K562 (cell line): ENCODE data around the gene PTGR1. TPM values are rescaled to one million over a fixed set of nuclear protein-coding genes. Genes with fewer than 3 reads are reported as not detected.

Source experiments
- ATAC-seq: fragments of 200-7000 bp; cut with Tn5 transposase; 3 replicates; pipeline ENCODE4 v1.9.1; 2020; ENCODE audit warnings: moderate library complexity
- BruUV-seq: library from RNA; stranded (reverse); fragments of 400-500 nt; replicated peaks from 2 replicates; lab custom pipeline; 2021; lab: Mats Ljungman, UMichigan
- CTCF ChIA-PET: fragments of 300-600 bp; formaldehyde crosslinking; extraction: SDS; loops from one replicate; lab custom pipeline; 2021; ENCODE audit warnings: low intra/inter-chr PET ratio; lab: Yijun Ruan, JAX
- POLR2A ChIA-PET: fragments of 300-600, 350-650 bp; sonication (Branson Sonifier 250); formaldehyde crosslinking; extraction: SDS; loops from one replicate; lab custom pipeline; 2021; ENCODE audit warnings: antibody characterized with exemption, inconsistent platforms; lab: Yijun Ruan, JAX
- DNase-seq, 4 experiments: peaks; one replicate each; pipeline versions ENCODE4 v3.0.0 to v3.0.0-alpha.2; 2011 to 2018; ENCODE audit warnings: low spot score in 3 of 4, mixed read lengths in 3 of 4; ENCODE audit errors: extremely low read depth in 1 of 4
- FAIRE-seq: peaks from 2 replicates; lab custom pipeline; 2011; peaks lifted over from hg19 to GRCh38; lab: Jason Lieb, UNC
- H2AFZ ChIP-seq: 2 replicates; pipeline ENCODE4 v1.6.0; 2011; ENCODE audit warnings: low read depth, low read length, control low read depth, inconsistent platforms
- H3K27ac ChIP-seq: fragments of 200-600 bp; 3 replicates; pipeline ENCODE4 v1.8.0; 2011; ENCODE audit warnings: low read depth, mild to moderate bottlenecking, control low read depth, inconsistent platforms, low read length, moderate library complexity, mixed read lengths; ENCODE audit errors: extremely low read depth
- H3K27me3 ChIP-seq, 2 experiments: fragments of 300-600 bp in 1 of 2; 2 replicates in 1 of 2; 3 replicates in 1 of 2; pipeline versions ENCODE4 v1.6.0 to v1.8.0; 2011; ENCODE audit warnings: inconsistent platforms in 2 of 2, low read length in 2 of 2, mild to moderate bottlenecking in 1 of 2, mixed read lengths in 1 of 2, moderate library complexity in 1 of 2; ENCODE audit not compliant: control insufficient read depth in 2 of 2, insufficient read depth in 2 of 2
- H3K36me3 ChIP-seq: fragments of 300-600 bp; 3 replicates; pipeline ENCODE4 v1.8.0; 2011; ENCODE audit warnings: mild to moderate bottlenecking, low read length, inconsistent platforms; ENCODE audit not compliant: control insufficient read depth, insufficient read depth
- H3K4me1 ChIP-seq, 2 experiments: fragments of 200-600 bp in 1 of 2; replicated peaks in 1 of 2; 2 replicates in 1 of 2; 3 replicates in 1 of 2; pipeline versions ENCODE4 v1.5.1 to v1.8.0; 2011; ENCODE audit warnings: inconsistent platforms in 2 of 2, low read length in 2 of 2, mild to moderate bottlenecking in 1 of 2, mixed read lengths in 1 of 2, moderate library complexity in 1 of 2; ENCODE audit not compliant: control insufficient read depth in 2 of 2, insufficient read depth in 2 of 2
- H3K4me2 ChIP-seq: 2 replicates; pipeline ENCODE4 v1.6.1; 2011; ENCODE audit warnings: low read length, control low read depth, inconsistent platforms, mixed read lengths; ENCODE audit not compliant: insufficient read depth
- H3K4me3 ChIP-seq: fragments of 200-600 bp; sonication (generic), shearing (Covaris generic); 2 replicates; pipeline ENCODE4 v1.5.1; 2016; ENCODE audit warnings: control low read depth, inconsistent platforms
- H3K79me2 ChIP-seq: fragments of 200-600 bp; 3 replicates; pipeline ENCODE4 v1.8.0; 2011; ENCODE audit warnings: low read length, inconsistent platforms; ENCODE audit not compliant: control insufficient read depth, insufficient read depth
- H3K9ac ChIP-seq, 2 experiments: 2 replicates each; pipeline versions ENCODE4 v1.6.0 to v1.6.1; 2011; ENCODE audit warnings: low read depth in 2 of 2, low read length in 2 of 2, control low read depth in 1 of 2, inconsistent platforms in 1 of 2, mild to moderate bottlenecking in 1 of 2, mixed read lengths in 1 of 2; ENCODE audit not compliant: insufficient read depth in 1 of 2
- H3K9me1 ChIP-seq: one replicate; pipeline ENCODE4 v1.6.0; 2011; ENCODE audit warnings: inconsistent platforms, mild to moderate bottlenecking, low read length, moderate library complexity; ENCODE audit not compliant: control insufficient read depth, insufficient read depth
- H3K9me3 ChIP-seq: replicated peaks from 2 replicates; pipeline ENCODE4 v1.5.1; 2011; ENCODE audit warnings: low read depth, low read length, inconsistent platforms; ENCODE audit not compliant: control insufficient read depth, insufficient read depth
- H4K20me1 ChIP-seq: replicated peaks from 2 replicates; pipeline ENCODE4 v1.6.1; 2011; ENCODE audit warnings: low read length, inconsistent platforms, mixed read lengths; ENCODE audit not compliant: control insufficient read depth, insufficient read depth
- CBX3 ChIP-seq, 2 experiments: IDR thresholded peaks; 1 replicate in 1 of 2; 2 replicates in 1 of 2; pipeline ENCODE4 v1.6.1; 2012; ENCODE audit warnings: inconsistent platforms in 2 of 2, low read length in 2 of 2, borderline replicate concordance in 1 of 2, control low read depth in 1 of 2
- CTBP1 ChIP-seq: fragments of 450-650 bp; IDR thresholded peaks from 2 replicates; pipeline ENCODE4 v1.6.1; 2016; ENCODE audit warnings: borderline replicate concordance
- EWSR1 ChIP-seq: fragments of 450-650 bp; IDR thresholded peaks from 2 replicates; pipeline ENCODE4 v1.6.1; 2018; ENCODE audit warnings: borderline replicate concordance, mild to moderate bottlenecking, low read depth, moderate library complexity; ENCODE audit not compliant: partially characterized antibody
- KDM1A ChIP-seq, 2 experiments: fragments of 450-650 bp; IDR thresholded peaks; 2 replicates each; pipeline ENCODE4 v1.6.1; 2016; ENCODE audit warnings: mild to moderate bottlenecking in 2 of 2
- MTA2 ChIP-seq: fragments of 450-650 bp; IDR thresholded peaks from 2 replicates; pipeline ENCODE4 v1.6.1; 2016; ENCODE audit warnings: low read depth
- MXD1 ChIP-seq: fragments of 250-450 bp; sonication (Bioruptor Pico); IDR thresholded peaks from 2 replicates; pipeline ENCODE4 v1.8.0; 2021; ENCODE audit warnings: borderline replicate concordance, mild to moderate bottlenecking, moderate library complexity; ENCODE audit not compliant: poor library complexity, severe bottlenecking
- NFYB ChIP-seq: IDR thresholded peaks from 2 replicates; pipeline ENCODE4 v1.6.1; 2011; ENCODE audit warnings: mild to moderate bottlenecking, moderate library complexity; ENCODE audit not compliant: insufficient read length; ENCODE audit errors: extremely low read depth
- PTTG1 ChIP-seq: fragments of 450-650 bp; IDR thresholded peaks from 2 replicates; pipeline ENCODE4 v1.6.1; 2016; ENCODE audit warnings: low read depth, mild to moderate bottlenecking, missing genetic modification characterization, missing compliant biosample characterization
- PYGO2 ChIP-seq: fragments of 450-650 bp; IDR thresholded peaks from 2 replicates; pipeline ENCODE4 v1.6.1; 2016; ENCODE audit warnings: mild to moderate bottlenecking, missing genetic modification characterization, moderate library complexity, missing compliant biosample characterization
- RCOR1 ChIP-seq, 2 experiments: IDR thresholded peaks; 2 replicates each; pipeline ENCODE4 v1.6.1; 2012; ENCODE audit warnings: low read depth in 2 of 2, low read length in 2 of 2, borderline replicate concordance in 1 of 2, improper control_type of control experiment in 1 of 2
- SMARCA4 ChIP-seq: fragments of 450-650 bp; IDR thresholded peaks from 2 replicates; pipeline ENCODE4 v1.6.1; 2016
- TRIM24 ChIP-seq, 2 experiments: fragments of 450-650 bp; IDR thresholded peaks; 2 replicates each; pipeline ENCODE4 v1.6.1; 2016
- ZFP91 ChIP-seq: sonication (generic); formaldehyde crosslinking; IDR thresholded peaks from 2 replicates; pipeline ENCODE4 v1.8.0; 2022; ENCODE audit warnings: mild to moderate bottlenecking, missing genetic modification reagents
- WGBS: fragments of 100-300 bp; shearing (Covaris generic); methylation state at CpG from one replicate; pipeline ENCODE4 v1.1.6; 2016; ENCODE audit warnings: low coverage, mixed read lengths; ENCODE audit not compliant: insufficient coverage; ENCODE audit errors: missing lambda C conversion rate; 5-methylcytosine and 5-hydroxymethylcytosine counted together
- in situ Hi-C: fragments of 300-500 bp; cut with MboI; formaldehyde crosslinking; loops from 4 replicates; pipeline ENCODE4 v1.15.0; 2018; ENCODE audit warnings: inconsistent platforms, mixed read lengths
- intact Hi-C: fragments of 100-400 bp; cut with micrococcal nuclease; formaldehyde crosslinking; loops from 2 replicates; pipeline ENCODE4 v1.14.2; 2022
- polyA plus RNA-seq, 8 experiments: library from polyadenylated mRNA; depleted of rRNA in 4 of 8; stranded (reverse) in 5 of 8; unstranded in 3 of 8; fragments of >200 nt; fragmentation: Nextera tagmentation in 2 of 8; fragmentation: Illumina TruSeq in 1 of 8; extraction: Ambion mirVana in 2 of 8; extraction: Trizol in 1 of 8; gene quantifications; 2 replicates each; pipeline versions ENCODE4 v1.2.1 to v1.2.3, GENCODE V29; 2011 to 2014; ENCODE audit warnings: inconsistent platforms in 1 of 8, missing spikeins in 1 of 8
- total RNA-seq, 7 experiments: library from RNA; depleted of rRNA in 6 of 7; stranded (reverse); fragments of >200 nt in 6 of 7; fragmentation: Illumina TruSeq in 2 of 7; extraction: Trizol in 2 of 7; gene quantifications; 2 replicates each; pipeline versions ENCODE4 v1.2.1 to v1.2.3, GENCODE V29; 2011 to 2021; ENCODE audit warnings: low replicate concordance in 1 of 7
- TF ChIP-seq, protein P1 (sequence below): fragments of 200-800 bp; sonication (Bioruptor generic); IDR thresholded peaks from 2 replicates; pipeline ENCODE4 v1.6.1; 2017; ENCODE audit warnings: missing genetic modification characterization, missing compliant biosample characterization
- TF ChIP-seq, protein P2 (sequence below), 2 experiments: fragments of 450-650 bp in 1 of 2; sonication (generic) in 1 of 2; formaldehyde crosslinking in 1 of 2; IDR thresholded peaks in 1 of 2; conservative IDR thresholded peaks in 1 of 2; 2 replicates each; pipeline versions ENCODE4 v1.6.1 to v1.8.1; 2016 to 2023; ENCODE audit warnings: mild to moderate bottlenecking in 2 of 2, moderate library complexity in 2 of 2, inconsistent platforms in 1 of 2, missing genetic modification reagents in 1 of 2

Gene PTGR1
- total and polyA plus RNA-seq, 9 of the 15 experiments (the other 6 are each of a cell fraction or from before 2014, with no cell fraction given) = 0.22 TPM; not detected in 8

- H3K4me1 ChIP-seq = peaks cover 6 to 21% of the 10 kb centered on the region in 2 experiments
- ChIA-PET CTCF (no interaction called here), POLR2A (interaction anchor here (0.9 to 1.1 kb wide), 4 partner anchors 16 to 148 kb away, joined by 3 to 4 read pairs (median 4); partner anchors contain the start of gene GNG10)
- peak overlapping the region; percentile 97 for H3K4me3 ChIP-seq
- peaks cover 30% of the 10 kb centered on the region; the same call in 2 of the 3 replicates for H3K36me3 ChIP-seq
- ATAC-seq (no peak), DNase-seq (no peak), FAIRE-seq (no peak)
- WGBS = under 1% methylated on average over 14 of the region's 14 CpGs
- H3K27ac ChIP-seq = peak overlapping the region; percentile 64
- in situ Hi-C loops = no loop called here
- peak overlapping the region; percentile 100 for H2AFZ ChIP-seq
- H3K9me1 ChIP-seq = peaks cover 10% of the 10 kb centered on the region
- peaks cover 53% of the 10 kb centered on the region for H3K79me2 ChIP-seq
- intact Hi-C loops = loop anchor here (5.0 to 10.0 kb wide), 2 partner anchors 39 to 146 kb away; partner anchors contain the start of gene ECPAS
- peak overlapping the region; percentile 95 for H3K4me2 ChIP-seq
- peaks cover 9% of the 10 kb centered on the region for H4K20me1 ChIP-seq
- no peaks in the 10 kb centered on the region for H3K9me3 ChIP-seq
- BruUV-seq = no TSS peak
- no peaks in the 10 kb centered on the region for H3K27me3 ChIP-seq
- peak overlapping the region; percentile 93 for H3K9ac ChIP-seq
- TF ChIP-seq PYGO2 (tag) (no peak), CTBP1 (peak; percentile 95), KDM1A (IDR thresholded peaks at IDR 0.05) (peak in 1 of 2 experiments; percentile 42; a peak in 2 of 4 replicates), MTA2 (0 out of 2 replicates have a peak, but pooled peaks have one; percentile 13), EWSR1 (no peak), SMARCA4 (peak; percentile 53; the same call in 1 of the 2 replicates), CBX3 (IDR thresholded peaks at IDR 0.05; ENCODE audit: borderline replicate concordance in 1 of 2, low read length in 2 of 2) (peak in 1 of 2 experiments; percentile 89; a peak in 2 of 3 replicates), PTTG1 (tag) (no peak), RCOR1 (IDR thresholded peaks at IDR 0.05; ENCODE audit: borderline replicate concordance in 1 of 2, low read depth in 2 of 2, low read length in 2 of 2) (peak; percentile 14 to 69; a peak in 2 of 4 replicates), TRIM24 (IDR thresholded peaks at IDR 0.05) (peak in 1 of 2 experiments; percentile 98; a peak in 2 of 4 replicates), MXD1 (CRISPR knock-in tag) (no peak), ZFP91 (peak; percentile 28; the same call in 1 of the 2 replicates), NFYB (no peak)
- TF ChIP-seq, protein P1, sequence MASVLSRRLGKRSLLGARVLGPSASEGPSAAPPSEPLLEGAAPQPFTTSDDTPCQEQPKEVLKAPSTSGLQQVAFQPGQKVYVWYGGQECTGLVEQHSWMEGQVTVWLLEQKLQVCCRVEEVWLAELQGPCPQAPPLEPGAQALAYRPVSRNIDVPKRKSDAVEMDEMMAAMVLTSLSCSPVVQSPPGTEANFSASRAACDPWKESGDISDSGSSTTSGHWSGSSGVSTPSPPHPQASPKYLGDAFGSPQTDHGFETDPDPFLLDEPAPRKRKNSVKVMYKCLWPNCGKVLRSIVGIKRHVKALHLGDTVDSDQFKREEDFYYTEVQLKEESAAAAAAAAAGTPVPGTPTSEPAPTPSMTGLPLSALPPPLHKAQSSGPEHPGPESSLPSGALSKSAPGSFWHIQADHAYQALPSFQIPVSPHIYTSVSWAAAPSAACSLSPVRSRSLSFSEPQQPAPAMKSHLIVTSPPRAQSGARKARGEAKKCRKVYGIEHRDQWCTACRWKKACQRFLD = peak; percentile 25; the same call in 1 of the 2 replicates
- TF ChIP-seq, protein P2, sequence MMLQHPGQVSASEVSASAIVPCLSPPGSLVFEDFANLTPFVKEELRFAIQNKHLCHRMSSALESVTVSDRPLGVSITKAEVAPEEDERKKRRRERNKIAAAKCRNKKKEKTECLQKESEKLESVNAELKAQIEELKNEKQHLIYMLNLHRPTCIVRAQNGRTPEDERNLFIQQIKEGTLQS (IDR thresholded peaks at IDR 0.05) = no peak
- TF ChIP-seq, protein P2 (CRISPR knock-in tag; conservative IDR thresholded peaks at IDR 0.05) = 0 out of 2 replicates have a peak, but pooled peaks have one; percentile 12
Measured at GRCh38 chr9:111630964-111631213, 31.4 kb upstream of the PTGR1 start.
